Peyer's patch (tissue), 4 donors: ENCODE results near the gene ODAM.

Experiments used
- POLR2A ChIP-seq, 2 donors: fragments of 450-650 bp; IDR thresholded peaks; one replicate each; pipeline ENCODE4 v1.5.1; 2017; ENCODE audit warnings: antibody characterized with exemption in 2 of 2, mild to moderate bottlenecking in 2 of 2, moderate library complexity in 2 of 2
- TF ChIP-seq, protein P1 (sequence below), 6 experiments: fragments of 450-650 bp in 4 of 6; fragments of 200-600 bp in 2 of 6; sonication (generic) in 1 of 6; IDR thresholded peaks; one replicate each; pipeline ENCODE4 v1.5.1; 2017 to 2019; ENCODE audit warnings: antibody characterized with exemption in 6 of 6, mild to moderate bottlenecking in 3 of 6, moderate library complexity in 1 of 6

DNA sequence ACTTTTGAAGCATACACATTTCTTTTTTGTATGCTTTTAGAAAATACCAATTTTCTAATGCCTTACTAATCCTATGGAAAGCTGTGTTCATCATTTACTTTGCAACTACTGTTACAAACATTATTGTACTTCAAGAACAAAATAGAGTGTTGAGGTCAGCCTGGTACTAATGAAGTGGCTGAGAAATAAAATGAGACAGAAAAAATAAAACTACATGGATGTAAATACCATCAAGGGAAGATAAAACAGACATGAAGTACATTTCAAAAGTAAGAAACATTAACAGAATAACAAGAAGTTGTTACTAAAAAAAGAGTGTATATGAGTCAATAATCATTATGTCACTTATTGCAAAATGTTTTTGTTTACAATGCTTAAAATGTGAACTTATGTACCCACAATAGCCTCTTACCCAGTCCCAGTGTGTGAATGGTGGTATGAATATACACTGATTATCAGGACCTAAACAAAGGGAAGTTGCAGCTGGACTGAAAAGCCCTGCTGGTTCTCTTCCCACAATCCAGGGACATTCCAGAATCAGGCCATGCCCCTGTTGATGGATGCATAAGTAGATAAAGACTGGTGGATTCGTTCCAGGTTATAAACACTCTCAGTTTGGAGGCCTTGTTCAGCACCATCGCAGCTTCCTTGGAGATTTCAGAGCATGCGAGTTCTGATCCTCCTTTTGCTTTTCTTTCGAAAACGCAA is 44.5 kb downstream of the ODAM start:
- TF ChIP-seq, protein P1, sequence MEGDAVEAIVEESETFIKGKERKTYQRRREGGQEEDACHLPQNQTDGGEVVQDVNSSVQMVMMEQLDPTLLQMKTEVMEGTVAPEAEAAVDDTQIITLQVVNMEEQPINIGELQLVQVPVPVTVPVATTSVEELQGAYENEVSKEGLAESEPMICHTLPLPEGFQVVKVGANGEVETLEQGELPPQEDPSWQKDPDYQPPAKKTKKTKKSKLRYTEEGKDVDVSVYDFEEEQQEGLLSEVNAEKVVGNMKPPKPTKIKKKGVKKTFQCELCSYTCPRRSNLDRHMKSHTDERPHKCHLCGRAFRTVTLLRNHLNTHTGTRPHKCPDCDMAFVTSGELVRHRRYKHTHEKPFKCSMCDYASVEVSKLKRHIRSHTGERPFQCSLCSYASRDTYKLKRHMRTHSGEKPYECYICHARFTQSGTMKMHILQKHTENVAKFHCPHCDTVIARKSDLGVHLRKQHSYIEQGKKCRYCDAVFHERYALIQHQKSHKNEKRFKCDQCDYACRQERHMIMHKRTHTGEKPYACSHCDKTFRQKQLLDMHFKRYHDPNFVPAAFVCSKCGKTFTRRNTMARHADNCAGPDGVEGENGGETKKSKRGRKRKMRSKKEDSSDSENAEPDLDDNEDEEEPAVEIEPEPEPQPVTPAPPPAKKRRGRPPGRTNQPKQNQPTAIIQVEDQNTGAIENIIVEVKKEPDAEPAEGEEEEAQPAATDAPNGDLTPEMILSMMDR (IDR thresholded peaks at IDR 0.05): no peak
- TF ChIP-seq POLR2A (IDR thresholded peaks at IDR 0.05): no peak
